ENCODE results near the gene NKAIN2.

DNA sequence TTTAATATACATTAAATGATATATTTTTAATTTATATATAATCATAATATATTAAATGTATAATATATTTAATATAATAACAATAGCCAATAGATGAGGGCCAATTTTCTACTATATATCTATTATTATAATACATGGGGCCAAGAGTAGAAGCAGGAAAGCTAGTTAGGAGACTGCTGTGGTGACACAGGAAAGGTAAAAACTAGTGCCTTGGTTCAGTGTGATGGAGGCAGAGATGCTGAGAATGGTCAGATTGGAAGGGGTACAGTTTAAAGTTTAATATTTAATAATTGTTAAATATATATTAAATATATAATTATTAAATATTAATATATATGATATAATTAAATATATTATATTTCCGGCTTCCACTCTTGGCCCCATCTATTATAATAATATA is 1055.7 kb downstream of the NKAIN2 start:
- TF ChIP-seq, protein P1, sequence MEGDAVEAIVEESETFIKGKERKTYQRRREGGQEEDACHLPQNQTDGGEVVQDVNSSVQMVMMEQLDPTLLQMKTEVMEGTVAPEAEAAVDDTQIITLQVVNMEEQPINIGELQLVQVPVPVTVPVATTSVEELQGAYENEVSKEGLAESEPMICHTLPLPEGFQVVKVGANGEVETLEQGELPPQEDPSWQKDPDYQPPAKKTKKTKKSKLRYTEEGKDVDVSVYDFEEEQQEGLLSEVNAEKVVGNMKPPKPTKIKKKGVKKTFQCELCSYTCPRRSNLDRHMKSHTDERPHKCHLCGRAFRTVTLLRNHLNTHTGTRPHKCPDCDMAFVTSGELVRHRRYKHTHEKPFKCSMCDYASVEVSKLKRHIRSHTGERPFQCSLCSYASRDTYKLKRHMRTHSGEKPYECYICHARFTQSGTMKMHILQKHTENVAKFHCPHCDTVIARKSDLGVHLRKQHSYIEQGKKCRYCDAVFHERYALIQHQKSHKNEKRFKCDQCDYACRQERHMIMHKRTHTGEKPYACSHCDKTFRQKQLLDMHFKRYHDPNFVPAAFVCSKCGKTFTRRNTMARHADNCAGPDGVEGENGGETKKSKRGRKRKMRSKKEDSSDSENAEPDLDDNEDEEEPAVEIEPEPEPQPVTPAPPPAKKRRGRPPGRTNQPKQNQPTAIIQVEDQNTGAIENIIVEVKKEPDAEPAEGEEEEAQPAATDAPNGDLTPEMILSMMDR (IDR thresholded peaks at IDR 0.05; ENCODE audit: insufficient read depth, low read length, poor library complexity, severe bottlenecking), result no peak
- no peak for TF ChIP-seq EZH2phosphoT487 (conservative IDR thresholded peaks at IDR 0.05; ENCODE audit: low read length)
